Thyroid gland (tissue), 4 donors: ENCODE measurements around the gene GALNT2. TPM values are rescaled to one million over a fixed set of nuclear protein-coding genes. Genes with fewer than 3 reads are reported as not detected.

Experiments
- DNase-seq, 2 donors: peaks; one replicate each; pipeline ENCODE4 v3.0.0-alpha.2; 2019
- H3K27ac ChIP-seq, 3 donors: fragments of 200-600 bp; sonication (generic); 1 replicate in 2 of 3; 2 replicates in 1 of 3; pipeline ENCODE4 v1.5.1; 2016 to 2019; ENCODE audit warnings: mild to moderate bottlenecking in 1 of 3, moderate library complexity in 1 of 3
- H3K27me3 ChIP-seq: fragments of 200-600 bp; sonication (generic); one replicate; pipeline ENCODE4 v1.5.1; 2019
- H3K36me3 ChIP-seq, 2 donors: fragments of 200-600 bp; sonication (generic); one replicate each; pipeline ENCODE4 v1.5.1; 2016 to 2019
- H3K4me1 ChIP-seq, 2 donors: fragments of 200-600 bp; sonication (generic); one replicate each; pipeline ENCODE4 v1.5.1; 2017 to 2019
- H3K4me3 ChIP-seq, 3 donors: fragments of 200-600 bp; sonication (generic); replicated peaks in 1 of 3; 1 replicate in 2 of 3; 2 replicates in 1 of 3; pipeline ENCODE4 v1.5.1; 2016; ENCODE audit warnings: mild to moderate bottlenecking in 1 of 3
- H3K9me3 ChIP-seq: fragments of 200-600 bp; sonication (generic); one replicate; pipeline ENCODE4 v1.5.1; 2017
- CTCF ChIP-seq, 6 experiments: fragments of 200-600 bp in 3 of 6; fragments of 450-650 bp in 3 of 6; sonication (generic) in 3 of 6; IDR thresholded peaks; one replicate each; pipeline ENCODE4 v1.5.1; 2016 to 2019; ENCODE audit warnings: antibody characterized with exemption in 6 of 6, mild to moderate bottlenecking in 2 of 6, inconsistent platforms in 1 of 6, moderate library complexity in 1 of 6
- POLR2A ChIP-seq, 2 donors: fragments of 450-650 bp; IDR thresholded peaks; one replicate each; pipeline ENCODE4 v1.6.1; 2017; ENCODE audit warnings: antibody characterized with exemption in 2 of 2, mild to moderate bottlenecking in 2 of 2, moderate library complexity in 1 of 2
- WGBS, 2 donors: methylation state at CpG; one replicate each; pipeline ENCODE4 v1.1.5; 2017; 5-methylcytosine and 5-hydroxymethylcytosine counted together
- intact Hi-C: fragments of 100-400 bp; cut with DNase I; formaldehyde crosslinking; loops from one replicate; pipeline ENCODE4 v1.15.1; 2023
- total RNA-seq, 4 donors: library from RNA; depleted of rRNA; stranded (reverse); fragments of >200 nt; gene quantifications; one replicate each; pipeline ENCODE4 v1.2.3, GENCODE V29; 2016

The GALNT2 gene
- total RNA-seq, 4 donors from 2014 or later = 26.2 to 48.9 (median 42.3) TPM

- Histone ChIP-seq H3K27ac (no peak overlapping the region), H3K4me1 (peaks cover 26 to 51% of the 10 kb centered on the region in 2 donors)
- intact Hi-C loops = no loop called here
These were observed 152.4 kb downstream of the GALNT2 start for GRCh38 chr1:230219174-230220067.

GRCh38 chr1:230220478-230220877 lies 153.4 kb downstream of the GALNT2 start:
- H3K36me3 ChIP-seq = no peaks in the 10 kb centered on the region
- no peak for DNase-seq
- 96 to 98% methylated on average over 6 to 7 of the region's 7 CpGs for WGBS, 2 donors
- H3K27ac ChIP-seq = no peak overlapping the region
- intact Hi-C loops = no loop called here
- no peak overlapping the region for H3K4me3 ChIP-seq
- H3K4me1 ChIP-seq = peaks cover 20 to 47% of the 10 kb centered on the region in 2 donors
- no peaks in the 10 kb centered on the region for H3K27me3 ChIP-seq
- TF ChIP-seq CTCF (IDR thresholded peaks at IDR 0.05) = no peak
- no peak for TF ChIP-seq POLR2A (IDR thresholded peaks at IDR 0.05)
- H3K9me3 ChIP-seq = no peaks in the 10 kb centered on the region

More at GRCh38 chr1:230219174-230220067, 152.4 kb downstream of the GALNT2 start:
- peak in 1 of 2 donors; percentile 25 for DNase-seq
- Histone ChIP-seq H3K36me3 (no peaks in the 10 kb centered on the region), H3K4me3 (no peak overlapping the region), H3K27me3 (no peaks in the 10 kb centered on the region), H3K9me3 (no peaks in the 10 kb centered on the region)
- 76 to 93% methylated on average over 8 of the region's 8 CpGs for WGBS, 2 donors
- TF ChIP-seq POLR2A (IDR thresholded peaks at IDR 0.05) (no peak), CTCF (IDR thresholded peaks at IDR 0.05) (no peak)

GRCh38 chr1:230220907-230221306 lies 153.9 kb downstream of the GALNT2 start:
- H3K27me3 ChIP-seq = no peaks in the 10 kb centered on the region
- intact Hi-C loops = no loop called here
- H3K4me3 ChIP-seq = no peak overlapping the region
- TF ChIP-seq CTCF (IDR thresholded peaks at IDR 0.05) (no peak), POLR2A (IDR thresholded peaks at IDR 0.05) (no peak)
- no peak overlapping the region for H3K27ac ChIP-seq
- no peaks in the 10 kb centered on the region for H3K9me3 ChIP-seq
- DNase-seq = no peak
- WGBS, 2 donors = 80 to 84% methylated on average over 3 of the region's 3 CpGs
- peaks cover 17 to 43% of the 10 kb centered on the region in 2 donors for H3K4me1 ChIP-seq
- no peaks in the 10 kb centered on the region for H3K36me3 ChIP-seq

- TF ChIP-seq CTCF (IDR thresholded peaks at IDR 0.05) = no peak
- no peak for TF ChIP-seq POLR2A (IDR thresholded peaks at IDR 0.05)
- intact Hi-C loops = no loop called here
- Histone ChIP-seq H3K27ac (peak overlapping the region in 2 of 3 donors; percentile 38 to 71), H3K4me1 (peaks cover 17 to 38% of the 10 kb centered on the region in 2 donors), H3K9me3 (no peaks in the 10 kb centered on the region), H3K36me3 (no peaks in the 10 kb centered on the region), H3K4me3 (no peak overlapping the region), H3K27me3 (no peaks in the 10 kb centered on the region)
- DNase-seq = no peak
- WGBS, 2 donors = 94 to 98% methylated on average over 2 of the region's 2 CpGs
These were observed 155.6 kb downstream of the GALNT2 start for GRCh38 chr1:230222678-230223077.
